ENCODE data around the gene NCKAP5.

NCKAP5 gene

DNA sequence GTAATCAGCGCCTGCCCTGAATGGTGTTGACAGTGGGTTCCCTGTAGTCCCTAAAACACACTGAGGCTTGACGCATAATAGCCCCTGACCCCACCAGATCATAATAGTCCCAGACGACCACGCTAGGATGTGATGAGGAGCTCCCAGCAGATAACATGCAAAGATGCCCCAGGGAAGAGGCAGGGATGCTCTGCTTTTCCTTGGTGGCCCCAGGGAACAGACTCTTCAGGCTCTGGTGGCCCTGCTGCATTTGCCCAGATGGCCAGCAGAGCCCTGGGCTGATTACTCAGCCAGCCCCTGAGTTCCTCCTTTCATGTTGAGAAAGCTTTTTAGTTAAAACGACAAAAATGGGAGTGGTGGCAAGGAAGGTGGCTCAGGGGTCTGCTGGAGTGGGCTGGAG lies 5.9 kb upstream of the NCKAP5 start:
- no peak for DNase-seq (ENCODE audit: low spot score)

DNA sequence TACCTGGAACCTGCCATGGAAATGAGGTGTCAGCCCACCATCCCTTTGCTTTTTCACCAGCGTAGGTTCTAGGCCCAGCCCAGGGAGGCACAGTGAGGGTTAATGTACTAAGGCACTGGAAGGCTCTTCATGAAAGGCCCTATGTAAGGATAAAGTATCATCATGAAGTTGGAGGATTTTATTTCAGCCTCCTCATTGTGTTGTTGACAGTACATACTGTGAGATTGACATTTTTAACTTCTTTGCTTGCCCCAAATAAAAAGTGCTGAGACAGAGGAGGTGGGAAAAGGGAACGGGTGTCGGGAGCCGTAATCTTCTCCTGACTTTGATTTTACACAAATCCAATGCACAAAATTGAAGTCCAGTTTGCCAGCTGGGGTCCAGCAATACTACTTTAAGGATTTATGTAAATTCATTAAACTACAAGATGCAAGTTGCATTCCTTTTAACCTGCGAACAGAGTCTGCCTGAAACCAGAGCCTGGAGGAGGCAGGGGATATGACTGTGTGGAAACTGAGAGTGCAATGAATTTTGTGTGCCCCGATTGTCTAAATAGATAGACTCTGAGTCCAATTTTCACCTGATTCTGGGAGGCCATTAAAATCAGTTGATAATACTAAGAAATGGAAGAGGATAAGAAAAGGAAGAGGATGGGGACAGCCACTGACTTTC lies 5.4 kb upstream of the NCKAP5 start:
- no peak for DNase-seq (ENCODE audit: low spot score)

DNA sequence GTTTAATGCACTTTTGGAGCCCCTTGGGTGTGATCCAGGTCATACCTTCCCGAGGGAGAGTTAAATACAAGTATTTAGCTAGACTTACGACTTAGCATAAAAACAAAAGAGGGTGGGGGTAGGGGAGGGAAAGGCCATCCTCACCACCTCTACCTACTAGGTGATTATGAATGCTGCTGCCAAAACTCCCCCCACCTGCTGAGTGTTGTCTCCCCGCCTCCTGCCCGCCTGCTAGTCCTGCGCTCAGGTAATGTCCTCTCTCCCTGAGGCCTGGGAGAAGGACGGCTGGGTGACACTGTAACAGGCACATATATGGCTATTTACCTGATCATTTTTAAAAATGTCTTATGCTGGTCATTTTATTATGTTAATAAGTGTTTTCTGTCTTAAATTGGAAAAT lies 3.0 kb upstream of the NCKAP5 start:
- no peak for DNase-seq (ENCODE audit: low spot score)

DNA sequence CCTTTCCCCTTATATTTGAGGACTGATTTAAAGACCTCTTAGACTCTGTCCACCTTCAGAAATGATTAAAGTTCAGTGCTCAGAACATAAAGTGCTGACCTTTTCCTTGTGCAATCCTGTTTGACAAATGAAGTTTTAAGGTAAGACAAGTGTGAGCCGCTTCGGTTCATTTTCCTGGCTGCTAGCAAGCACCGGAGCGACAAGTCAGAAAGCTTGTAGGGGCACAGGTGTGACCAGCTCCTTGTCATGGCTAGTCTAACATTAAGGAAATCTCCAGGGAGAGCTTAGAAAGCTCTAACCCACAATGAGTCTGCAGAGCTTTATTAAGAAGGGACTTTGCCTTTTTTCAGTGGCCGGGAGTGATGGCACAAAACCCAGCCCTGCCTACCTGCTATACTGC lies 2.3 kb upstream of the NCKAP5 start:
- no peak for DNase-seq (ENCODE audit: low spot score)

DNA sequence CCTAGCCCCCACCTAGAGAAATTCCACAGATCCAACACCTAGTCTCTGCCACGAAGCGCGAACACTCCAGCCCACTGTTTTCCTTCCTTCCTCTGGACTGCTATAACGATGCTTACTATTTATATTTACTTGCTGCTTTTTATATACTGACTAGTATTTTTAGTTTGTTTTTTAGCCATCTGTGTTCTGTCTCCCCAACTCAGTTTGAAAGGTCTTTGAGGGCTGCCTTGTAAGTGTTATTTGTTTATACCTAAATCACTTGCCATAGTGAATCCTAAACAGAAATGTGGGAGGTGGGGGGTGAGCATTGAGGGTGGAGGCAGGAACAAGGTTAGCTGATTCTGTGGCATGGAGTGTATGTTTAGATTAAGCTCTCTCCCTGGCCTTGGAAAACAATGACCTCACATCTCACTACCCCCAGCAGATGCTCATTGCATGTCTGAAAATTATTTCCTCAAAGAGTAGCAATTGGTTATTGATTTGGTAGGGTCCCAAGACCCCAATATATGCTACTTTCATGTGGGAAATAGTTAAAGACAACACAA lies 1.1 kb upstream of the NCKAP5 start:
- DNase-seq (ENCODE audit: low spot score), result no peak

DNA sequence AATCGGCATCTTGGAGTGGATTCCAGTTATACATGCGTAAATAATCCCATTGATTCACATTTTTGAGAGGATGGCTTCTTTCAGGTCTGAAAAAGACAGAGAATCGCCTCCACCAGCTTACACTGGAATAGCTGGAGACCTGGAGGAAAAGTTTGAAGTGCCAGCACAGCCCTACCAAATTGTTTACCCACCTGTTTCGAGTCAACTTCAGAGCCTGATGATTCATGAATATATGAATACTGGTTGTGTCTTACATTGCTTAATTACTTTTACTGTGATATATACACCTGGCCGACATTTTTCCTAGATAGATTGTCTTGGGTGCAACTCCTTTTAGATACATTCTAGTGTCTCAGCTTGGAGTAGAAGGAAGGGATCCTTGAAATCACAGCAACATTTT lies 335 bp upstream of the NCKAP5 start:
- no peak for DNase-seq (ENCODE audit: low spot score)

DNA sequence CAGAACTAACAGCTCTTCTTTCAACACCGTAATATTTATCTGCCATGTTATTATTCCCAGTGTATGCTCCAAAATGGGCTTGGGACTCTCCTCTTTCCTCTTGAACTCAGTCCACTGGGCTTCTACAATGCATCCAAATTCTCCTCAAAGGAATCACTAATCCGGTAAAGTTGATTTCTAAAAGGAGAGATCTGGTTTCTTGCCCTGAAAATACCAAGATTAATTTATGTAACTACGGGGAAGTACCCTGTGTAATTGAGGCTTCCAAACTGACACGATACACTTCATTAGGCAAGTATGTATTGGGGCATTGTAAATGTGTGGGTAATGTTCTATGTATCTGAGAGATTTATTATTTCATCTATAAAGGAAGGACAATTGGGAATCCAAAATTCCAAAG lies 5.7 kb downstream of the NCKAP5 start:
- no peak for DNase-seq (ENCODE audit: low spot score)

DNA sequence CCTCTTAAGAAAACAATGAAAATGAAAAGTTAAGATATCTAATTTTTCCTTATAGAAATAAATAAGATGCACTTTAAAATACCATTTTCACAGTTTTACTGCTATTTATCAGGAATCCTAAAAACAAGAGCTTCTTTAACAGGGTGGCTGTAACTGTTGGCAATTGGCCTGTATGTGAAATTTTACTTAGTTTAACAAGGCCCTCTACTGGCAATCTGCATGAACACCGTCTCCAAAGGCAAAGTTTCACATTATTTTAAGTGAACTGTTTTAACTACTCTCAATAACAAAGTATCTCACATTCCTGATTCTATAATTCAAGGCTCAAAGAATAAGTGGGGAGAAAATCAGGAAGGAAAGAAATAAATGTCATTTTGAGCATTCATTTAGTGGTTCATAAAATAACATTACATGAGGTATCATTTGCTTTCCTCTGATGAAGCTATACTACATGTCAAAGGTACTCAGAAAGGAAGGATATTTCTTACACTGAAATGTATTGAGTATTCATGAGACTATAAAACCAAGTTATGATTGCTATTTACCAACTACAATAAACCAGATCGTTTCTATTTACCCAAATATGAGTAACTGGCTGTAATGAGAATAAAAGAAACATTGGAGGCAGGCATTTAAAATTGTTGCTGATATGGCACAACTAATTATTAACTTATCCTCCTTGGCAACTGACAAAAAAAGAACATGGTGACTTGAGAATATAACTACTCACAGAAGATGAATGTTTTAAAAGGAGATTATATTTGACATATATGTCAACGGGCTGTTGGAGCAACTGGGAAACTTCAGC lies 7.0 kb downstream of the NCKAP5 start:
- no peak for DNase-seq (ENCODE audit: low spot score)

DNA sequence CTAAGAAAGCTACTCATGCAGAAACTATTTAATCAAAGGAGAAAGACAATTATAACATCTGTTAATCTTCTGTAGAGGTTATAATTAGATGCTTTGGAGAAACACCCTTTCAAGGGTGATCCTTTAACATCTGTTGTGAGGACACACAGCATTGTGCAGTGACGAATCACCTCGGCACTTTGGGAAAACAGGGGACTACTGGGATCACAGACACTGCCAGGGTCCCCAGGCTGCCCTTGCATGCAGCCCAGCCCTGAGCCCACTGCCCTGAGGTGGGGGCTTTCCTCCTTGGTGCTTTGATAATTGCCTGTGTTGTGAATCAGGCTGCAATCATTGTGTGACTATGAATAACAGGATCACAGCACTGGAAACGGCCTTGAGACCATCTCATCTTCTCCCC lies 10.6 kb downstream of the NCKAP5 start:
- DNase-seq (ENCODE audit: low spot score), result no peak

DNA sequence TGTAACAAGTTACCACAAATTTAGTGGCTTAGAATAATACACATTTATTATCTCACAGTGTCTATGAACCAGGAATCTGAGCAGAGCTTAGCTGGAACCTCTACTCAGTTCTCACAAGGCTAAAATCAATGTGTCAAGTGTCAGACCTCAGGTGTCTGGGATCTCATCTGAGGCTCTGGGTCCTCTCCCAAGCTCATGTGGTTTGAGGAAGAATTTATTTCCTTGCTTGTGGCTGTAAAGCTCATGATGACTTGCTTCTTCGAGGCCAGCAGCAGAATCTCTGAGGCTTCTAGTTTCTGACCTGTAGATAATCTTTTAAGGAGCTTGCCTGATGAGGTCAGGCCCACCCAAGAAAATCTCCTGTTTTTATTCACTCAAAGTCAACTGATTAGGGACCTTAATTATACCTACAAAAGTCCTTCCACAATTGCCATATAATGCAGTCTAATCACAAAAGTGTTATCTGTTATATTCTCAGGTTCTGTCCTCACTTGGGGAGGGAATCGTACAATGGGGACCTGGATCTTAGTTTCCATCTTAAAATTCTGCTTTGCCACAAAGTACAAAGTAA lies 14.3 kb downstream of the NCKAP5 start:
- no peak for DNase-seq (ENCODE audit: low spot score)

DNA sequence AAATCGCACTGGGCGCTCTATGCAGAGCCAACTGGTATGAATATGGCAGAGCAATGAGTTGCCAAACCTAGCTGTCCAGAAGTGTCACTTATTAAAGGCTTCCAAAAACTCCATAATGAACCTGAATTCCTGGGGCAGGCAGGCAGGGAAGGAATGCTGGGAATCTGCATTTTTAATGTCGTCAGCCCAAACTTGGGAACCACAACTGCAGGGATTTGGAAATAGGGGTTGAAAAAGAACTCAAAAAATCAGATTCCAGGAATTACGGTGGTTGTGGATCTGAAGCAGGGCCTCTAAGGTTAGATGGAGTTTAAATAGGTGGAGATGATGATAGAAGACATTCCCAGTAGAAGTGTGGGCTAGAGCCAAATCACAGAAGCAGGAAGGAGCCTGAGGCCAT lies 15.0 kb downstream of the NCKAP5 start:
- no peak for DNase-seq (ENCODE audit: low spot score)

DNA sequence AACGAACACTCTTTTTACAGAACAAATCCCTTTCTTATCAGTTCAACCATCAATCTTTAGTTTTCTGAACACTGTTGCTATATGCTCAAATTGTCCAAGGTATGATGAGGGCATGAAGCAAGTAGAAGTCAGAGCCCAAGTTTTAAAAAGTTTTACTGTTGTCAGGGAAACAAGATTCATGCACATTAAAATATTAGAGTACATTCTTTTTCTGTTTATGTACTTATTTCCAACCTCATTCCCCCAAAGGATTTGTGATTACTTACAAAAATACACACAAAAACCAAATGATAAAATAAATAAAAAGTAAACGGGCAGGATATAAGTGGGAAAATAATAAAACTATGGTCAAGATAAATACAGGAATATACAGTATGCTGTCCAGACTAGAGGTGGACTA lies 15.4 kb downstream of the NCKAP5 start:
- no peak for DNase-seq (ENCODE audit: low spot score)

DNA sequence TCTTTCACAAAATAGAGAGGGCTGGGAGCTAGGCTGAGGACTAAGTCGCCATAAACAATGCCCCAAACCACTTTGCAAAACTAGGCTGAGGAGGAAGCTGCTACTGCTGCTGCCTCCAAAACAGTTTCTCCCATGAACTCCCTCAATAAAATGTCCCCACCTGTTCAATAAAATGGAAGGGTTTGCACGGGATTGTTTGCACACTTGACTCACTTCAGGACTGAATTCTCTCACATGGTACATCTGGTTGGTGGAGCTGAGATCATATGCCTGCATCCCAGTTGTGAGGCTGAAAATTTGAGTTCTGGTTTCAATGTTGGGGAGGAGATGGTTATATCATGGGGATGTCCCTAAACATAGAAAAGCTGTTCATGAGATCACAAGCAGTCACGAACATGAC lies 26.5 kb downstream of the NCKAP5 start:
- DNase-seq (ENCODE audit: low spot score), result no peak

DNA sequence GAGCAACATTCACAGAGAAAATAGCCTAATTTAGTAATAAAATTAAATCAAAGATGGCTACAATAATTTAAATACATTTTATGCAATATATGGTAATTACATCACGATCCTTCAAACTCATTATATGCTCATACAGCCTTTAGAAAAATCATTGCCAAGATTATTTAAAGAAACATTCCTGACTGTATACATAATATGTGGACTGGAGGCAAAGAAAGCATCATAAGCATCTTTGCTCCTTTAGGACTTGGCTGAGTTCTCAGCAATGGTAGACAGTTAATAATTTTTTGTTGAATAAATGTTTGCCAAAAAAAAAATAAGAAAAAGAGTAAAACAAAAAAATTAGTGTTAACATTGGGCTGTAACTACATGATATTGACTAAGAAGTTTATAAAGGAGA lies 26.9 kb downstream of the NCKAP5 start:
- no peak for DNase-seq (ENCODE audit: low spot score)

DNA sequence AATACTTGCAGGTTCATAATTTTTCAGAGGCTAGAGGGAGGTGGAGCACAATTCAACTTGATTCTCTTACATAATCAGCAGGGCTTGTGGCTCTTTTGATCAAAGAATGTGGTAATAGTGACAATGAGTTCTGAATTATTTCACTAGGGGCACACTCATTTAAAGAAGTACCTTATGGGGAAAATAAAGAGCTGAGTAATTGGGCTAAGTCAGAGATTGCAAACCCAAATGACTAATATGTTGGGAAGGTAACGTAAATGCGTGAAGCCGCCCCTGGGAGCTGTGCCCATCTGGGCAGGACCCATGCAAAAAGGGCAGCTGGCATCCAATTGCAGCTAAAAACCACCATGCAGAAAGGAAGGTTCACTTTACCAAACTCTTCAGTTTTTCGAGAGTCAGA lies 35.3 kb downstream of the NCKAP5 start:
- DNase-seq (ENCODE audit: low spot score), result no peak

DNA sequence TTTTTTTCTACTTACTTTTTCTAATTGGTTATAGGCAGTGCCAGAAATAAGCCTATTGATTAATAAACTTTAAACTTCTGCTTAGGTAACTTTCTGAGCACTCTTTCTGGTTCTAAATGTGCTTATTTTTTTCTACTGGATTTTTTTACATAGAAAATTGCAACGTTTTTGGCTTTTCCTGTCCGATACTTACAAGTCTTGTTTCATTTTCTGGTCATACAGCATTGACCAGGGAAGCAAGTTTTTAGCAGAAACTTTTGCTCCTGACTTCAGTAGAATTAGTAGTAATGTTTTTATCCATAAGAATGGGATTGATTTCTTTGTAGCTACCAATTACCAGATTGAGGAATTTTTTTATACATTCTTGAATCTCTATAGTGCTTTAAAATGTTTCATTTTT lies 36.9 kb downstream of the NCKAP5 start:
- DNase-seq (ENCODE audit: low spot score), result no peak

DNA sequence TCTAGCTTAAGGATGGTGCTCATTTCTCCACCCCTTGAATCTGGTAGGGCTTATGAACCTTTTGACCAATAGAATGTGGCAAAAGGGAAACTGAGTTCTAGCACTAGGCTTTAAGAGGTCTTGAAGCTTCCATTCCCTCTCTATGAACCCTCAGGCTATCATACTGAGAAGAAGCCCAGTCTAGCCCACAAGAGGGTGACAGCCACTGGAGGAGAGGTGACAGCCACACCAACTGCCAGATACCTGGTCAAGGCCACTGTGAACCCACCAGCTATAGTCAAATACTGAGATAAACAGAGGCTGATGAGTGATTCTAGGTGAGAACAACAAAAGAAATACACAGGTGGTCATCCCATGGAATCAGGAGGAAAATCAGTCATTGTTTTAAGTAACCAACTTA lies 37.6 kb downstream of the NCKAP5 start:
- no peak for DNase-seq (ENCODE audit: low spot score)

DNA sequence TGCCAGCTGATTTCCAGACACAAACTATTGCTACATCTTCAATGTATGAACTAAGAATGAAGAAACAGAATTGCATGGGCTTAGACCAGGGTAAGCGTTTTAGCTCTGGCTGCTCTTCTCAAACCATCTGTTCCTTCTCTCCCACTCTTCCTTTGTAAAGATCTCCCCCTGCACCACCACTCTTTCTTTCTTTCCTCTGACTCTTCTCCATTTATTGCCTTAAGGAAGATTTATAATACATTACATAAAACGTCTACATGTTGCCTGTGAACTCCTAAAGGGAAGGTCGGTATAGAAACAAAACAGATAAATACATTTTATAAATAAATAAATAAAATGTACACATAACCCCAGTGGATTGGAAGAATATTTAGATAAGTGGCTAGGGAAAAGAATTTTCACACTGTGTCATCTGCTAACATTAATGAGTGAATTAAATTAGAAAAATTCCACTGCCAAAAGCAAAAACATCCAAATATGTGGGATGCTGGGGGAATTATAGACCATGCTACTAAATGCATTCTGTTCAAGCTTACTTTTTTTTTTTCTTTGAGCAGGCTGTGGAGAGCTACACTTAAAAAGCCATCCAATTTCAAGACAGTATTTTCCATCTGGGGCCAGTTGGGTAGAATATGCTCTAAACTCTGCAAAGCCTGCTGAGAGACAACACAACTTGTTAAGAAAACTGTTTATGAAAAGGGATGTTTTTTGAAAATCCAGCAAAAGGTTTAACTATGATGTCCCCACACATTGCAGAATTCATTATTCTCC lies 41.5 kb downstream of the NCKAP5 start:
- DNase-seq (ENCODE audit: low spot score), result no peak

DNA sequence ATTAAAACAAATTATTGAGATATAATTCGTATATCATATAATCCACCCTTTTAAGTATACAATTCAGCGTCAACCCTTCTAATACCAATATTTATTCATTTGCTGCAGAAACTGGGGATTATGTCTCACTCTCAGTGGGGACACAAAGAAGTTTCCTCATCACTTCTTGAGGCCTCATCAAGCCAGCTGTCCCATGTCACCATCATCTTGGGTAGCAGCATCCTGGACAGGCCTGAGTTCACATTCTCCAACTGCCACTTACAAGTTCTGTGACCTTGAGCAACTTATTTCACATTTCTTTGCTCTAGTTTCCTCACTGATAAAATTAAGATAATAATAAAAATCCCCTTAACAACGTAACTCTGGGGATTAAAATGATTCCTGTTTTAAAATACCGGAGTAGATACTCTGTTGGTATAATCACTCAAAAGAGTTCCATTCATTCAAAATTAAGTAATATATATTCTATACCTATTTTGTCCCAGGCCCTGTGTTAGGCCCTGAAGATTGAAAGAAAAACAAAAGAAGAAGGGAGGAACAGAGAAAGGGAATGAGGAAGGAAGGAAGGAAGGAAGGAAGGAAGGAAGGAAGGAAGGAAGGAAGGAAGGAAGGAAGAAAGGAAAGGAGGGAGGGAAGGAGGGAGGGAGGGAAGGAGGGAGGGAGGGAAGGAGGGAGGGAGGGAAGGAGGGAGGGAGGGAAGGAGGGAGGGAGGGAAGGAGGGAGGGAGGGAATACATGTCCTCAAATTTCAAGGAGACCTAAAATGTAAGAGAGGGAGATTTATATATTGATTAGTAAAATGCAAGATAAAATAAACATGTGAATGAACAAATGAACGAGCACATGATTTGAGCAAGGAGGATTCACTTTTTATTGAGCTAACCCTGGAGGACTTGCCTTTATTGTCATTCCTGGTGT lies 42.4 kb downstream of the NCKAP5 start:
- DNase-seq (ENCODE audit: low spot score), result no peak

DNA sequence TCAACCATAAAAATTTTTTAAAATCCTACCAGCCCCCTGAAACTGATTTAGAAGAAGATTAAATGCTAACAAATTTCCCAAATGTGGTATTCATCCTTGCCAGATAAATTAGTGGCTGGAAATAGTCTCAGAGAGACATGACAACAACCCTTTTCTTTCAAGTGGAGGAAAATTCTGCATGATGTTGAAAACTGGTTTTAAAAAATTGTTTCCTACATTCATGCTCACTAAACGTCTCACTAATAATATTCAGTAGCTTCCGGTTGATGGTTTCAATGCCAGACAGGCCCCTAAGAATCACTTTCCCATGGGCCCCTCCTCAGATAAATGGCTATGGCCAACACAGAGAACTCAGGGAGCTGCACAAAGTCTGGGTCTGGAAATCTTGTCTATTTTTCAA lies 43.2 kb downstream of the NCKAP5 start:
- no peak for DNase-seq (ENCODE audit: low spot score)

DNA sequence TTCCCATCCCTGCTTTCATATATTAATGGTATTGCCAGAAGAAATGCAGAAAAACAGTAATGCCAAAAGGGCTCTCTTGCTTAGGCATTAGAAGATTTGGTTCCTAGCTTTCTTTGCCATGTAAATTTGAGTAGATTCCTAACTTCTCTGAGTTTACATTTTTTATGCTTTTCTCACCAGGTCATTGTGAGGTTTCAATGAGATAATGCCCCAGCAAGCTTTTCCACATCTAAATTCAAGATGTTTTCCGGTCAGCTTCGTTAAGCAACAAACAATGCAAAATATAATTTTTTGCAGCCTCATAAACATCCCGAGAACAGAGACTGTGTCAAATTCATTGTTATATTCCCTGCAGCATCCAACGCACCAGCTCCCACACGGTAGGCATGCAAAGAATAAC lies 44.9 kb downstream of the NCKAP5 start:
- no peak for DNase-seq (ENCODE audit: low spot score)
